Cardiac muscle cell (in vitro differentiated cells and primary cell): Measurements from ENCODE around the gene CLEC20A. TPM values are rescaled to one million over a fixed set of nuclear protein-coding genes. Genes with fewer than 3 reads are reported as not detected.

Experiments used
- DNase-seq, 2 donors: peaks; one replicate each; pipeline versions ENCODE4 v3.0.0 to v3.0.0-alpha.2; 2010 to 2017; ENCODE audit warnings: low read depth in 1 of 2, low spot score in 1 of 2
- H3K27ac ChIP-seq: fragments of 200-600 bp; sonication (generic); 2 replicates; pipeline ENCODE4 v1.5.1; 2016
- H3K27me3 ChIP-seq: fragments of 200-600 bp; sonication (generic); 2 replicates; pipeline ENCODE4 v1.6.0; 2016; ENCODE audit warnings: control low read depth
- H3K36me3 ChIP-seq: fragments of 200-600 bp; sonication (generic); 2 replicates; pipeline ENCODE4 v1.5.1; 2016; ENCODE audit warnings: control low read depth
- H3K4me1 ChIP-seq: fragments of 200-600 bp; sonication (generic); 2 replicates; pipeline ENCODE4 v1.8.1; 2017; ENCODE audit warnings: low read depth, mild to moderate bottlenecking, mixed run types
- H3K4me3 ChIP-seq: fragments of 200-600 bp; sonication (generic); 2 replicates; pipeline ENCODE4 v1.5.1; 2016; ENCODE audit warnings: mild to moderate bottlenecking
- H3K9me3 ChIP-seq: fragments of 200-600 bp; sonication (generic); 2 replicates; pipeline ENCODE4 v1.5.1; 2017; ENCODE audit warnings: low read depth, mild to moderate bottlenecking, control low read depth
- polyA plus RNA-seq: library from polyadenylated mRNA; unstranded; fragments of >200 nt; fragmentation: Nextera tagmentation; extraction: Ambion mirVana; gene quantifications from 2 replicates; pipeline ENCODE4 v1.2.1, GENCODE V29; 2016
- total RNA-seq: library from RNA; depleted of rRNA; stranded (reverse); fragments of >200 nt; gene quantifications from 2 replicates; pipeline ENCODE4 v1.2.3, GENCODE V29; 2016
- TF ChIP-seq, protein P1 (sequence below): IDR thresholded peaks from 2 replicates; pipeline ENCODE4 v1.5.1; 2012; ENCODE audit warnings: low read depth, mild to moderate bottlenecking, low read length

The CLEC20A gene
- total and polyA plus RNA-seq, 2 experiments from 2014 or later = not detected

DNA sequence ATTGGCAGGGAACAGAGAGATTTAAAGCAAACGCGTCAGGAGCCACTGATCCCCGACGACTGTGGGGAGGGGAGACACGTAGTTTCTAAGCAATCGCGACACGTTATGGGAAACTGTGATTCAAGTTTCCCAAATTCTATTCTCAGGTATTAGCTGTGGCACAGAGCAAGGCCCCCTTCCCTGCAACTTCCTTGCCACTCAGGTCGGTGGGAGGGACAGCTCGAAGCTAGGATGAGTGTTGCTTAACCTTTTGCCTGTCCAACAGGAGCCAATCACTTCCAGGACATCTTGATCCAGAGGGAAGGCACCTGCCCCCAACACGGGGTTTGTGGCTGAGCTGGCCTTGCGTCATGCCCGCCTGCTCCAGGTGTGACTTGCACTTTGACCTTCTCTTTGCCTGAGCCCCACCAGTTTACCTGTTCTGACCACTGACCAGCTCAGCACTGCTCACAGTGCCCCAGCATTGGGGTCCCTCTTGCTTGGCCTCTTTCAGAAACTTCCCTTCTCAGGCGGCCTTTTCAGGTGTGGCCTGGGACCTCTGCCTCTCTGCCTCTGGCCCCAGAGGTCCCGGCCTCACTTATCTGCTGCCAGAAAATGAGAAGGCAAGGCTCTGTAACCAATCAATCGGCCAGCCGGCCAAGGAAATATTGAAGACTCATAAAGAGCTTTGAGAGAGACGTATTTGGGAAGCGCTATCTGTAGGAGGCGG, 40.8 kb upstream of the CLEC20A start:
- no peak overlapping the region for H3K4me3 ChIP-seq
- no peak overlapping the region for H3K27ac ChIP-seq
- peaks cover 4% of the 10 kb centered on the region for H3K4me1 ChIP-seq
- TF ChIP-seq, protein P1, sequence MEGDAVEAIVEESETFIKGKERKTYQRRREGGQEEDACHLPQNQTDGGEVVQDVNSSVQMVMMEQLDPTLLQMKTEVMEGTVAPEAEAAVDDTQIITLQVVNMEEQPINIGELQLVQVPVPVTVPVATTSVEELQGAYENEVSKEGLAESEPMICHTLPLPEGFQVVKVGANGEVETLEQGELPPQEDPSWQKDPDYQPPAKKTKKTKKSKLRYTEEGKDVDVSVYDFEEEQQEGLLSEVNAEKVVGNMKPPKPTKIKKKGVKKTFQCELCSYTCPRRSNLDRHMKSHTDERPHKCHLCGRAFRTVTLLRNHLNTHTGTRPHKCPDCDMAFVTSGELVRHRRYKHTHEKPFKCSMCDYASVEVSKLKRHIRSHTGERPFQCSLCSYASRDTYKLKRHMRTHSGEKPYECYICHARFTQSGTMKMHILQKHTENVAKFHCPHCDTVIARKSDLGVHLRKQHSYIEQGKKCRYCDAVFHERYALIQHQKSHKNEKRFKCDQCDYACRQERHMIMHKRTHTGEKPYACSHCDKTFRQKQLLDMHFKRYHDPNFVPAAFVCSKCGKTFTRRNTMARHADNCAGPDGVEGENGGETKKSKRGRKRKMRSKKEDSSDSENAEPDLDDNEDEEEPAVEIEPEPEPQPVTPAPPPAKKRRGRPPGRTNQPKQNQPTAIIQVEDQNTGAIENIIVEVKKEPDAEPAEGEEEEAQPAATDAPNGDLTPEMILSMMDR = no peak
- no peaks in the 10 kb centered on the region for H3K27me3 ChIP-seq
- H3K9me3 ChIP-seq = no peaks in the 10 kb centered on the region
- H3K36me3 ChIP-seq = no peaks in the 10 kb centered on the region
- DNase-seq = no peak

DNA sequence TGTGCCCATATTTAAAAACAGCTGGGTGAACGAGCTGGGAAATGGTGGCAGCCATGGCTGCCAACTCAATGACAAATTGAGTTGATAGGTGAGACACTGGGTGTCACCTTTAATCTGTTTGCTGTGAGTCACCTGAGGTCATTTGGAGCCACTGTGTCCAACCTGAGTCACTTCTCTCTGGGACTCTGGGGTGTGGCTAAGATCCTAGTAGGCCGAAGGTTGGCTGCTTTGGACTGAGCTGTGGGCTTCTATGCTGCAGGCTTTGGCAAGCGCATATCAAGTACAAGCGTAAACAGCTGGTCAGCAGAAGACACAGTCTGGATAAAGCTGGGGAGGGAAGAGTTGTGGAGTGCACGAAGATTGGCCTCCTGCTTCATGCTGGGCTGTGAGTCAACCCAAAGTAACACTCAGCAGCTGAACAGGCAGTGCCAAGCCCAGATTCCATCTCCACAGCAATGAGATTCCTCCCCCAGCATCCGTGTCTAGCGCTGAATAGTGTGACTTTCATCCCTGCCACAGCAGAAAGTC, 40.1 kb upstream of the CLEC20A start:
- Histone ChIP-seq H3K27ac (no peak overlapping the region), H3K36me3 (no peaks in the 10 kb centered on the region), H3K4me1 (peaks cover 4% of the 10 kb centered on the region), H3K4me3 (no peak overlapping the region), H3K27me3 (no peaks in the 10 kb centered on the region), H3K9me3 (no peaks in the 10 kb centered on the region)
- TF ChIP-seq, protein P1 = no peak
- peak in 1 of 2 donors; percentile 98 for DNase-seq

DNA sequence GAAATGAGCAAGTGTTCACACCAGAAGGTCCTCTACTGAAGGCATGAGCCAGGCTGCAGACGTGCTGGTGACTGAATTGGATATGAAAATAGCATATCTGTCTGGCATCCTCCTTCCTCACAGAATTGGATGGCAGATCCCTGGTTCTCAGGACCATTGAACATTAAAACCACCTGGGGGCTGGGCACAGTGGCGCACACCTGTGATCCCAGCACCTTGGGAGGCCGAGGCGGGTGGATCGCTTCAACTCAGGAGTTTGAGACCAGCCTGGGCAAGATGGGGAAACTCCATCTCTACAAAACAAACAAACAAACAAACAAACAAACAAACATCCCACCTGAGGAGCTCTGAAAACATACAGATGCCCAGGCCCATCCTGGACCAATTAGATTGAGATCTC, 39.6 kb upstream of the CLEC20A start:
- H3K36me3 ChIP-seq = no peaks in the 10 kb centered on the region
- DNase-seq = no peak
- no peak overlapping the region for H3K4me3 ChIP-seq
- no peaks in the 10 kb centered on the region for H3K27me3 ChIP-seq
- H3K27ac ChIP-seq = no peak overlapping the region
- no peaks in the 10 kb centered on the region for H3K4me1 ChIP-seq
- TF ChIP-seq, protein P1 = no peak
- no peaks in the 10 kb centered on the region for H3K9me3 ChIP-seq

DNA sequence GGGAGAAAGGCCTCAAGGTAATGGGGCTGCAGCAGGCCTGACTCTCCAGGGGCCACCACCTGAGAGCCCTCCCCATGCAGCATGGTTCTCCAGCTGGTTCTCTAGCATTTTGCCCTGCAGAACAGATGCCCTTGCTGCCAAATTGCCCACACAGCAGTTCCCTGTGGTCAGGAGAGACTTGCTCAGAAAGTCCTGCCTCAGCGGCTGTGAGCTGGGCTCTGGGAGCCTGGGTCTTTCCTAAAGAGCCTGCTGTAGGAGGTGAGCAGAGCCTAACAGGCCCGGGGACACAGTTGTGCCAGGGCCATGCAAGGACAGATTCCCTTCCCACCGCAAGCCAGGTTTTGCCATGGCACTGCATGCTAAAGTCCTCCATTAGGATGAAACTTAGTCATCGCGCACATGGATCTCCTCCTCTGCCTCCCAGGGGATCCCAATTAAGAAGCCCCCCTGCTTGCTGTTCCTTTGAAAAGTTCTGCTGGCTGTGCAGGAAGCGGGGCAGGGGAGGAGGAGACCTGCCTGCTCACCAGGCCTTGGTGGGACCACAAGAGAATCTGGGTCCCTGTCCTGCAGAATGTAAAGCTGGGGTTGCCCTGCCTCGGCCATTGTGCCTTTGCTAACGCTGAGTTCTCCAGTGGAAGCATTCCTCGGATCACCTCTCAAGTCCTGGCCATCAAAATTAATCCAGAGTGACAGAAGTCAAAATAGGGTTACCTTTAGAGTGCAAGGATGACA, 37.5 kb upstream of the CLEC20A start:
- TF ChIP-seq, protein P1 = no peak
- Histone ChIP-seq H3K9me3 (no peaks in the 10 kb centered on the region), H3K27me3 (no peaks in the 10 kb centered on the region), H3K4me3 (no peak overlapping the region), H3K36me3 (no peaks in the 10 kb centered on the region), H3K27ac (no peak overlapping the region), H3K4me1 (peaks cover 7% of the 10 kb centered on the region)
- DNase-seq = no peak

DNA sequence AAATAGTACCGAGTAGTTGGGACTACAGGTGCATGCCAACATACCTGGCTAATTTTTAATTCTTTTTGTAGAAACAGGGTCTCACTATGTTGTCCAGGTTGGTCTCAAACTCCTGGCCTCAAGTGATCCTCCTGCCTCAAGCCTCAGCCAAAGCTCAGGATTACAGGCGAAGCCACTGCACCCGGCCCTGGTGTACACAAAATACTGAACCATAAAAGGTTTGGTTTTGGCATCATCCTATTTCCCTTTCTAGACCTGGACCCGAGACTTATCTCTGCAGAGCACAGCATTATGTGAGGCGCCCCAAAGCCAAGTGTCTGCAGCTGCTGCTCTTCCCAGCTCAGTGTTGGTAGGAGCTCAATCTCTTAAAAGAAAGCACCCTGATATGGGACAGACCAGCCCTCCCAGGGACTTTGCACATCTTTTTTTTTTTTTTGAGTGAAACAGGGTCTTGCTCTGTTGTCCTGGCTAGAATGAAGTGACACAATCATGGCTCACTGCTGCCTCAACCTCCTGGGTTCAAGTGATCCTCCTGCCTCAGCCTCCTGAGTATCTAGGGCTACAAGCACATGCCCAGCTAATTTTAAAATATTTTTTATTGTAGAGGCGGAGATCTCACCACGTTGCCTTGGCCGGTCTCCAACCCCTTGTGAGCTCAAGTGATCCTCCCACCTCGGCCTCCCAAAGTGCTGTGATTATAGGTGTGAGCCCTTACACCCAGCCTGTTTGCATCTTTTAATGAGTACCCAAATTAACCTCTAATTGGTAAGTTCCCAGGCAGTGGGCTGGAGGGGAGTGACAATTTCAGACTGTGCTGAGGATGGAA, 36.6 kb upstream of the CLEC20A start:
- peaks cover 7% of the 10 kb centered on the region for H3K4me1 ChIP-seq
- DNase-seq = no peak
- no peaks in the 10 kb centered on the region for H3K36me3 ChIP-seq
- H3K9me3 ChIP-seq = no peaks in the 10 kb centered on the region
- H3K27ac ChIP-seq = no peak overlapping the region
- H3K27me3 ChIP-seq = no peaks in the 10 kb centered on the region
- no peak overlapping the region for H3K4me3 ChIP-seq
- TF ChIP-seq, protein P1 = no peak
